Activated CD4-positive, alpha-beta memory T cell treated with anti-CD3 and anti-CD28 coated beads, Interleukin-2, amount 10 ng/mL, durations not matched to agents 7 days and 5 days (primary cell): ENCODE data around the gene RAD23A. TPM values are rescaled to one million over a fixed set of nuclear protein-coding genes. Genes with fewer than 3 reads are reported as not detected.
A peak's percentile ranks its signal among the peaks of the same experiment; 100 is the strongest.

Experiments used
- CTCF ChIA-PET: fragments of 350-600 bp; sonication (Branson Sonifier 250); formaldehyde crosslinking; loops from one replicate; lab custom pipeline; 2021; ENCODE audit warnings: antibody characterized with exemption, inconsistent platforms; lab: Charles Lee
- POLR2A ChIA-PET: fragments of 350-600 bp; sonication (Branson Sonifier 250); formaldehyde crosslinking; loops from one replicate; lab custom pipeline; 2021; ENCODE audit warnings: antibody characterized with exemption; lab: Charles Lee
- DNase-seq: peaks from one replicate; pipeline ENCODE4 v3.0.0-alpha.2; 2020
- H3K27ac Mint-ChIP-seq: one replicate; pipeline ENCODE4 v1.8.0; 2021; ENCODE audit warnings: mild to moderate bottlenecking, mixed read lengths
- H3K27me3 Mint-ChIP-seq: one replicate; pipeline ENCODE4 v1.8.0; 2021; ENCODE audit warnings: mixed read lengths
- H3K36me3 Mint-ChIP-seq: one replicate; pipeline ENCODE4 v1.8.0; 2021; ENCODE audit warnings: low read depth, mixed read lengths
- H3K4me1 Mint-ChIP-seq: one replicate; pipeline ENCODE4 v1.8.0; 2021; ENCODE audit warnings: mixed read lengths
- H3K4me3 Mint-ChIP-seq: one replicate; pipeline ENCODE4 v1.8.0; 2021; ENCODE audit warnings: mild to moderate bottlenecking, mixed read lengths
- H3K9me3 Mint-ChIP-seq: one replicate; pipeline ENCODE4 v1.8.0; 2021; ENCODE audit warnings: mixed read lengths
- total RNA-seq, 2 experiments: library from RNA; stranded (reverse); gene quantifications; one replicate each; pipeline ENCODE4 v1.2.3, GENCODE V29; 2021

RAD23A gene
- total RNA-seq, 2 experiments from 2014 or later = 119 to 123 TPM

- H3K27me3 Mint-ChIP-seq = no peaks in the 10 kb centered on the region
- DNase-seq = no peak
- ChIA-PET POLR2A (interaction anchor here (0.7 to 3.3 kb wide), 8 partner anchors 8 to 58 kb away, joined by 3 to 37 read pairs (median 9); partner anchors contain the start of genes GADD45GIP1 and GCDH), CTCF (interaction anchor here (1.0 kb wide), 1 partner anchor 55 kb away, joined by 4 read pairs; no protein-coding TSS in a partner anchor)
- H3K4me1 Mint-ChIP-seq = peaks cover 68% of the 10 kb centered on the region
- H3K4me3 Mint-ChIP-seq = peak overlapping the region; percentile 99
- H3K27ac Mint-ChIP-seq = peak overlapping the region; percentile 92
- H3K36me3 Mint-ChIP-seq = peaks cover 65% of the 10 kb centered on the region
- H3K9me3 Mint-ChIP-seq = no peaks in the 10 kb centered on the region
Observed at GRCh38 chr19:12939975-12940423, 5.7 kb upstream of the RAD23A start.

- peak overlapping the region; percentile 92 for H3K27ac Mint-ChIP-seq
- no peaks in the 10 kb centered on the region for H3K27me3 Mint-ChIP-seq
- POLR2A ChIA-PET = interaction anchor here (0.9 to 1.5 kb wide), 3 partner anchors 15 to 149 kb away, joined by 3 to 4 read pairs (median 3); partner anchors contain the start of genes GCDH and JUNB
- H3K4me1 Mint-ChIP-seq = peaks cover 76% of the 10 kb centered on the region
- peak overlapping the region; percentile 99 for H3K4me3 Mint-ChIP-seq
- DNase-seq = no peak
- no peaks in the 10 kb centered on the region for H3K9me3 Mint-ChIP-seq
- CTCF ChIA-PET = interaction anchor here (0.5 to 1.5 kb wide), 3 partner anchors 24 to 56 kb away, joined by 3 to 4 read pairs (median 4); no protein-coding TSS in a partner anchor
- peaks cover 73% of the 10 kb centered on the region for H3K36me3 Mint-ChIP-seq
Observed at GRCh38 chr19:12940897-12941296, 4.8 kb upstream of the RAD23A start.

GRCh38 chr19:12943437-12944044 is 2.1 kb upstream of the RAD23A start:
- DNase-seq = no peak
- H3K27me3 Mint-ChIP-seq = no peaks in the 10 kb centered on the region
- peaks cover 88% of the 10 kb centered on the region for H3K36me3 Mint-ChIP-seq
- ChIA-PET POLR2A (interaction anchor here (0.6 to 5.4 kb wide), 2 partner anchors 12 to 212 kb away, joined by 3 to 43 read pairs; partner anchors contain the start of gene GADD45GIP1), CTCF (interaction anchor here (1.2 kb wide), 1 partner anchor 59 kb away, joined by 3 read pairs; no protein-coding TSS in a partner anchor)
- peak overlapping the region; percentile 13 for H3K4me3 Mint-ChIP-seq
- peaks cover 81% of the 10 kb centered on the region for H3K4me1 Mint-ChIP-seq
- H3K27ac Mint-ChIP-seq = peak overlapping the region; percentile 78
- no peaks in the 10 kb centered on the region for H3K9me3 Mint-ChIP-seq

- Mint-ChIP-seq H3K4me3 (no peak overlapping the region), H3K27ac (peak overlapping the region; percentile 92), H3K9me3 (no peaks in the 10 kb centered on the region), H3K36me3 (peaks cover 86% of the 10 kb centered on the region), H3K27me3 (no peaks in the 10 kb centered on the region), H3K4me1 (peaks cover 82% of the 10 kb centered on the region)
- no peak for DNase-seq
- CTCF ChIA-PET = interaction anchor here (1.2 kb wide), 1 partner anchor 59 kb away, joined by 3 read pairs; no protein-coding TSS in a partner anchor
- POLR2A ChIA-PET = interaction anchor here (5.4 kb wide), 1 partner anchor 11 kb away, joined by 43 read pairs; the partner anchor contains the start of gene GADD45GIP1
Observed at GRCh38 chr19:12944104-12944674, 1.5 kb upstream of the RAD23A start.

- peak; percentile 61 for DNase-seq
- H3K4me1 Mint-ChIP-seq = peaks cover 76% of the 10 kb centered on the region
Observed at GRCh38 chr19:12946092-12946721, 545 bp downstream of the RAD23A start.

GRCh38 chr19:12946731-12947496 is 1.3 kb downstream of the RAD23A start:
- DNase-seq = no peak
- H3K27me3 Mint-ChIP-seq = no peaks in the 10 kb centered on the region
- peaks cover 85% of the 10 kb centered on the region for H3K36me3 Mint-ChIP-seq
- CTCF ChIA-PET = interaction anchor here (0.9 to 1.8 kb wide), 5 partner anchors 8 to 115 kb away, joined by 3 to 14 read pairs (median 4); no protein-coding TSS in a partner anchor
- H3K27ac Mint-ChIP-seq = peak overlapping the region; percentile 85
- H3K9me3 Mint-ChIP-seq = no peaks in the 10 kb centered on the region
- H3K4me3 Mint-ChIP-seq = peak overlapping the region; percentile 92
- POLR2A ChIA-PET = interaction anchor here (0.6 to 5.4 kb wide), 9 partner anchors 8 to 155 kb away, joined by 3 to 43 read pairs (median 7); partner anchors contain the start of genes CALR, DNASE2, FARSA and GADD45GIP1
- H3K4me1 Mint-ChIP-seq = peaks cover 71% of the 10 kb centered on the region

More at GRCh38 chr19:12946092-12946721, 545 bp downstream of the RAD23A start:
- Mint-ChIP-seq H3K4me3 (peak overlapping the region; percentile 92), H3K27me3 (no peaks in the 10 kb centered on the region), H3K9me3 (no peaks in the 10 kb centered on the region), H3K27ac (peak overlapping the region; percentile 85), H3K36me3 (peaks cover 85% of the 10 kb centered on the region)
- POLR2A ChIA-PET = interaction anchor here (0.6 to 5.4 kb wide), 7 partner anchors 9 to 154 kb away, joined by 3 to 43 read pairs (median 9); partner anchors contain the start of genes CALR, DNASE2, FARSA and GADD45GIP1
- CTCF ChIA-PET = interaction anchor here (0.9 to 1.3 kb wide), 3 partner anchors 9 to 61 kb away, joined by 4 to 14 read pairs (median 4); no protein-coding TSS in a partner anchor

GRCh38 chr19:12947702-12948611 is 2.3 kb downstream of the RAD23A start:
- H3K27ac Mint-ChIP-seq = no peak overlapping the region
- peaks cover 62% of the 10 kb centered on the region for H3K4me1 Mint-ChIP-seq
- no peaks in the 10 kb centered on the region for H3K27me3 Mint-ChIP-seq
- H3K9me3 Mint-ChIP-seq = no peaks in the 10 kb centered on the region
- H3K4me3 Mint-ChIP-seq = no peak overlapping the region
- POLR2A ChIA-PET = interaction anchor here (0.9 to 5.4 kb wide), 5 partner anchors 7 to 156 kb away, joined by 3 to 43 read pairs (median 6); partner anchors contain the start of genes FARSA, GADD45GIP1 and JUNB
- CTCF ChIA-PET = interaction anchor here (1.4 to 1.8 kb wide), 2 partner anchors 17 to 114 kb away, joined by 3 to 8 read pairs; no protein-coding TSS in a partner anchor
- H3K36me3 Mint-ChIP-seq = peaks cover 83% of the 10 kb centered on the region
- no peak for DNase-seq

- DNase-seq = no peak
- Mint-ChIP-seq H3K4me3 (no peak overlapping the region), H3K36me3 (peaks cover 82% of the 10 kb centered on the region), H3K27me3 (no peaks in the 10 kb centered on the region), H3K27ac (no peak overlapping the region), H3K4me1 (peaks cover 56% of the 10 kb centered on the region), H3K9me3 (no peaks in the 10 kb centered on the region)
- CTCF ChIA-PET = interaction anchor here (1.0 to 1.8 kb wide), 3 partner anchors 17 to 113 kb away, joined by 3 to 8 read pairs (median 3); no protein-coding TSS in a partner anchor
- POLR2A ChIA-PET = interaction anchor here (1.5 to 5.4 kb wide), 2 partner anchors 6 to 157 kb away, joined by 6 to 43 read pairs; partner anchors contain the start of genes GADD45GIP1 and JUNB
Observed at GRCh38 chr19:12948612-12949362, 3.1 kb downstream of the RAD23A start.

- CTCF ChIA-PET = interaction anchor here (1.0 kb wide), 1 partner anchor 16 kb away, joined by 3 read pairs; no protein-coding TSS in a partner anchor
Observed at GRCh38 chr19:12949363-12950283, 4.0 kb downstream of the RAD23A start.

More at GRCh38 chr19:12949363-12950283, 4.0 kb downstream of the RAD23A start:
- POLR2A ChIA-PET = interaction anchor here (0.7 to 1.0 kb wide), 2 partner anchors 17 to 36 kb away, joined by 4 to 6 read pairs; partner anchors contain the start of gene FARSA
- H3K9me3 Mint-ChIP-seq = no peaks in the 10 kb centered on the region
- DNase-seq = no peak
- H3K4me3 Mint-ChIP-seq = no peak overlapping the region
- H3K27me3 Mint-ChIP-seq = no peaks in the 10 kb centered on the region
- peaks cover 80% of the 10 kb centered on the region for H3K36me3 Mint-ChIP-seq
- no peak overlapping the region for H3K27ac Mint-ChIP-seq
- peaks cover 56% of the 10 kb centered on the region for H3K4me1 Mint-ChIP-seq
